Esophagus muscularis mucosa (tissue), 4 donors: Measurements from ENCODE around the gene HNRNPU. TPM values are rescaled to one million over a fixed set of nuclear protein-coding genes. Genes with fewer than 3 reads are reported as not detected.
"Not testable (repeated sequence)": the region's sequence is repeated elsewhere in the genome, so short reads cannot be mapped to it uniquely, and the experiment has no call there.

ENCODE experiments used
- DNase-seq: peaks from one replicate; pipeline ENCODE4 v3.0.0-alpha.2; 2017; ENCODE audit errors: extremely low spot score
- H3K27ac ChIP-seq, 4 donors: fragments of 200-600 bp; sonication (generic); replicated peaks in 1 of 4; 1 replicate in 3 of 4; 2 replicates in 1 of 4; pipeline ENCODE4 v1.5.1; 2016 to 2019; ENCODE audit warnings: mild to moderate bottlenecking in 1 of 4
- H3K27me3 ChIP-seq, 4 donors: fragments of 200-600 bp; sonication (generic); one replicate each; pipeline versions ENCODE4 v1.5.1 to v1.6.0; 2016 to 2019
- H3K36me3 ChIP-seq, 4 donors: fragments of 200-600 bp; sonication (generic); one replicate each; pipeline ENCODE4 v1.5.1; 2016 to 2019
- H3K4me1 ChIP-seq, 4 donors: fragments of 200-600 bp; sonication (generic); one replicate each; pipeline ENCODE4 v1.5.1; 2016 to 2019
- H3K4me3 ChIP-seq, 4 donors: fragments of 200-600 bp; sonication (generic); 1 replicate in 2 of 4; 2 replicates in 2 of 4; pipeline ENCODE4 v1.5.1; 2016 to 2019; ENCODE audit warnings: mild to moderate bottlenecking in 4 of 4, moderate library complexity in 1 of 4
- H3K9me3 ChIP-seq, 4 donors: fragments of 200-600 bp; sonication (generic); 1 replicate in 3 of 4; 2 replicates in 1 of 4; pipeline ENCODE4 v1.5.1; 2016 to 2019
- CTCF ChIP-seq, 3 experiments: fragments of 200-600 bp in 2 of 3; fragments of 450-650 bp in 1 of 3; sonication (generic) in 2 of 3; IDR thresholded peaks; one replicate each; pipeline ENCODE4 v1.5.1; 2017 to 2019; ENCODE audit warnings: antibody characterized with exemption in 3 of 3, mild to moderate bottlenecking in 2 of 3, moderate library complexity in 1 of 3
- EP300 ChIP-seq: sonication (generic); formaldehyde crosslinking; IDR thresholded peaks from one replicate; pipeline ENCODE4 v1.6.1; 2017; ENCODE audit warnings: antibody characterized with exemption
- POLR2A ChIP-seq: fragments of 450-650 bp; IDR thresholded peaks from one replicate; pipeline ENCODE4 v1.6.1; 2017; ENCODE audit warnings: antibody characterized with exemption, moderate library complexity, mild to moderate bottlenecking, low read depth
- POLR2AphosphoS5 ChIP-seq, 2 donors: sonication (generic); formaldehyde crosslinking; IDR thresholded peaks; one replicate each; pipeline ENCODE4 v1.6.1; 2017; ENCODE audit warnings: antibody characterized with exemption in 2 of 2
- WGBS: methylation state at CpG from one replicate; pipeline ENCODE4 v1.1.5; 2018; 5-methylcytosine and 5-hydroxymethylcytosine counted together
- intact Hi-C: fragments of 100-400 bp; cut with DNase I; formaldehyde crosslinking; loops from one replicate; pipeline ENCODE4 v1.15.1; 2023
- total RNA-seq, 4 donors: library from RNA; depleted of rRNA; stranded (reverse); fragments of >200 nt; gene quantifications; one replicate each; pipeline versions ENCODE4 v1.1.0 to v1.2.1, GENCODE V29; 2016

The HNRNPU gene
- total RNA-seq, 4 donors from 2014 or later = 255 to 306 (median 279) TPM

- Histone ChIP-seq H3K27me3 (no peaks in the 10 kb centered on the region), H3K4me1 (peaks cover 34 to 51% (median 50%) of the 10 kb centered on the region in 4 donors), H3K4me3 (peak within 1 kb of the TSS; percentile 75 to 86 (median 85)), H3K9me3 (no peaks in the 10 kb centered on the region), H3K36me3 (peaks cover 0 to 11% (median 2%) of the 10 kb centered on the region in 4 donors), H3K27ac (peak within 1 kb of the TSS; percentile 99 to 100 (median 100))
- intact Hi-C loops = loop anchor here (1.0 to 10.0 kb wide), 3 partner anchors 29 to 381 kb away; partner anchors contain the start of genes ADSS2 and HNRNPU
- TF ChIP-seq EP300 (no peak), POLR2A (peak; percentile 23), POLR2AphosphoS5 (IDR thresholded peaks at IDR 0.05) (peak; percentile 77 to 78), CTCF (IDR thresholded peaks at IDR 0.05) (no peak)
- WGBS = under 1% methylated on average over 24 of the region's 77 CpGs
- peak; percentile 97 for DNase-seq
Measured at GRCh38 chr1:244835276-244836134, 28.8 kb downstream of the HNRNPU start, which contains the start of gene COX20. COX20 (plus strand) TSS chr1:244835658; CDS start chr1:244835715, 57 bp downstream.

- Histone ChIP-seq H3K27ac (peak overlapping the region; percentile 99 to 100 (median 100)), H3K4me1 (peaks cover 28 to 43% (median 42%) of the 10 kb centered on the region in 4 donors), H3K4me3 (peak overlapping the region; percentile 75 to 86 (median 85)), H3K9me3 (no peaks in the 10 kb centered on the region), H3K36me3 (peaks cover 0 to 4% (median 2%) of the 10 kb centered on the region in 4 donors), H3K27me3 (no peaks in the 10 kb centered on the region)
- intact Hi-C loops = loop anchor here (1.0 to 10.0 kb wide), 3 partner anchors 30 to 380 kb away; partner anchors contain the start of genes ADSS2 and HNRNPU
- TF ChIP-seq CTCF (IDR thresholded peaks at IDR 0.05) = no peak
- no peak for TF ChIP-seq EP300
- TF ChIP-seq POLR2A = no peak
- TF ChIP-seq POLR2AphosphoS5 (IDR thresholded peaks at IDR 0.05) = peak; percentile 66 to 77
- DNase-seq = peak; percentile 97
- 0% methylated on average over 37 of the region's 49 CpGs for WGBS
Measured at GRCh38 chr1:244834543-244835275, 29.6 kb downstream of the HNRNPU start.

GRCh38 chr1:244833734-244834542 lies 30.4 kb downstream of the HNRNPU start:
- Histone ChIP-seq H3K36me3 (peaks cover 0 to 4% (median 2%) of the 10 kb centered on the region in 4 donors), H3K4me3 (peak overlapping the region; percentile 75 to 86 (median 85)), H3K4me1 (peaks cover 22 to 36% (median 35%) of the 10 kb centered on the region in 4 donors), H3K27me3 (no peaks in the 10 kb centered on the region), H3K9me3 (no peaks in the 10 kb centered on the region), H3K27ac (peak overlapping the region; percentile 99 to 100 (median 100))
- no peak for DNase-seq
- intact Hi-C loops = loop anchor here (2.0 to 10.0 kb wide), 2 partner anchors 137 to 379 kb away; partner anchors contain the start of gene ADSS2
- TF ChIP-seq EP300 (no peak), POLR2AphosphoS5 (IDR thresholded peaks at IDR 0.05) (peak in 1 of 2 donors; percentile 16), CTCF (IDR thresholded peaks at IDR 0.05) (peak; percentile 4 to 34 (median 10)), POLR2A (no peak)
- 2% methylated on average over 32 of the region's 32 CpGs for whole genome bisulfite sequencing

- H3K36me3 ChIP-seq, H3K27me3 ChIP-seq, DNase-seq, H3K9me3 ChIP-seq: not testable (repeated sequence)
- Histone ChIP-seq H3K4me1 (peaks cover 16 to 29% (median 28%) of the 10 kb centered on the region in 4 donors), H3K27ac (peak overlapping the region; percentile 99 to 100 (median 100)), H3K4me3 (peak overlapping the region; percentile 75 to 86 (median 85))
- WGBS = 46% methylated on average over 8 of the region's 8 CpGs
- intact Hi-C loops = loop anchor here (10.0 kb wide), 1 partner anchor 378 kb away; the partner anchor contains the start of gene ADSS2
Measured at GRCh38 chr1:244833260-244833659, 31.1 kb downstream of the HNRNPU start.
